GM23338 (cell line): ENCODE data around the gene SLC25A6.
"Not testable (repeated sequence)": the region's sequence is repeated elsewhere in the genome, so short reads cannot be mapped to it uniquely, and the experiment has no call there.

Experiments used
- EZH2 ChIP-seq: fragments of 200-600 bp; sonication (generic); IDR thresholded peaks from one replicate; pipeline ENCODE4 v1.8.0; 2017; ENCODE audit warnings: antibody characterized with exemption, mild to moderate bottlenecking, low read depth; ENCODE audit not compliant: unreplicated experiment
- EZH2phosphoT487 ChIP-seq: fragments of 200-600 bp; sonication (generic); IDR thresholded peaks from one replicate; pipeline ENCODE4 v1.8.1; 2018; ENCODE audit warnings: antibody characterized with exemption; ENCODE audit not compliant: unreplicated experiment
- JUNB ChIP-seq: IDR thresholded peaks from one replicate; pipeline ENCODE4 v1.6.1; 2016; ENCODE audit warnings: antibody characterized with exemption; ENCODE audit not compliant: unreplicated experiment
- POLR2AphosphoS5 ChIP-seq: IDR thresholded peaks from 2 replicates; pipeline ENCODE4 v1.6.1; 2016; ENCODE audit warnings: antibody characterized with exemption, low read depth
- TF ChIP-seq, protein P1 (sequence below), 2 experiments: fragments of 200-600 bp in 1 of 2; sonication (generic) in 1 of 2; conservative IDR thresholded peaks; 2 replicates each; pipeline versions ENCODE4 v1.5.1 to v1.6.1; 2016 to 2017; ENCODE audit warnings: antibody characterized with exemption in 2 of 2, low read depth in 2 of 2, mild to moderate bottlenecking in 2 of 2, moderate library complexity in 1 of 2
- TF ChIP-seq, protein P2 (sequence below): IDR thresholded peaks from one replicate; pipeline ENCODE4 v1.6.1; 2018; ENCODE audit warnings: antibody characterized with exemption; ENCODE audit not compliant: unreplicated experiment
- TF ChIP-seq, protein P3 (sequence below): IDR thresholded peaks from 2 replicates; pipeline ENCODE4 v1.6.1; 2016; ENCODE audit warnings: antibody characterized with exemption

DNA sequence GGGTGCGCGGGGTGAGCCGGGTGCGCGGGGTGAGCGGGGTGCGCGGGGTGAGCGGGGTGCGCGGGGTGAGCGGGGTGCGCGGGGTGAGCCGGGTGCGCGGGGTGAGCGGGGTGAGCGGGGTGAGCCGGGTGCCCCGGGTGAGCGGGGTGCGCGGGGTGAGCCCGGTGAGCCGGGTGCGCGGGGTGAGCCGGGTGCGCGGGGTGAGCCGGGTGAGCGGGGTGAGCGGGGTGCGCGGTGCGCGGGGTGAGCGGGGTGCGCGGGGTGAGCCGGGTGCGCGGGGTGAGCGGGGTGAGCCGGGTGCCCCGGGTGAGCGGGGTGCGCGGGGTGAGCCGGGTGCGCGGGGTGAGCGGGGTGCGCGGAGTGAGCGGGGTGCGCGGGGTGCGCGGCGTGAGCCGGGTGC is 25.6 kb downstream of the SLC25A6 start:
- TF ChIP-seq EZH2phosphoT487, POLR2AphosphoS5, EZH2, JUNB: not testable (repeated sequence)
- TF ChIP-seq, protein P1, sequence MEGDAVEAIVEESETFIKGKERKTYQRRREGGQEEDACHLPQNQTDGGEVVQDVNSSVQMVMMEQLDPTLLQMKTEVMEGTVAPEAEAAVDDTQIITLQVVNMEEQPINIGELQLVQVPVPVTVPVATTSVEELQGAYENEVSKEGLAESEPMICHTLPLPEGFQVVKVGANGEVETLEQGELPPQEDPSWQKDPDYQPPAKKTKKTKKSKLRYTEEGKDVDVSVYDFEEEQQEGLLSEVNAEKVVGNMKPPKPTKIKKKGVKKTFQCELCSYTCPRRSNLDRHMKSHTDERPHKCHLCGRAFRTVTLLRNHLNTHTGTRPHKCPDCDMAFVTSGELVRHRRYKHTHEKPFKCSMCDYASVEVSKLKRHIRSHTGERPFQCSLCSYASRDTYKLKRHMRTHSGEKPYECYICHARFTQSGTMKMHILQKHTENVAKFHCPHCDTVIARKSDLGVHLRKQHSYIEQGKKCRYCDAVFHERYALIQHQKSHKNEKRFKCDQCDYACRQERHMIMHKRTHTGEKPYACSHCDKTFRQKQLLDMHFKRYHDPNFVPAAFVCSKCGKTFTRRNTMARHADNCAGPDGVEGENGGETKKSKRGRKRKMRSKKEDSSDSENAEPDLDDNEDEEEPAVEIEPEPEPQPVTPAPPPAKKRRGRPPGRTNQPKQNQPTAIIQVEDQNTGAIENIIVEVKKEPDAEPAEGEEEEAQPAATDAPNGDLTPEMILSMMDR (conservative IDR thresholded peaks at IDR 0.05; ENCODE audit: low read depth in 2 of 2) = not testable (repeated sequence)
- TF ChIP-seq, protein P2, sequence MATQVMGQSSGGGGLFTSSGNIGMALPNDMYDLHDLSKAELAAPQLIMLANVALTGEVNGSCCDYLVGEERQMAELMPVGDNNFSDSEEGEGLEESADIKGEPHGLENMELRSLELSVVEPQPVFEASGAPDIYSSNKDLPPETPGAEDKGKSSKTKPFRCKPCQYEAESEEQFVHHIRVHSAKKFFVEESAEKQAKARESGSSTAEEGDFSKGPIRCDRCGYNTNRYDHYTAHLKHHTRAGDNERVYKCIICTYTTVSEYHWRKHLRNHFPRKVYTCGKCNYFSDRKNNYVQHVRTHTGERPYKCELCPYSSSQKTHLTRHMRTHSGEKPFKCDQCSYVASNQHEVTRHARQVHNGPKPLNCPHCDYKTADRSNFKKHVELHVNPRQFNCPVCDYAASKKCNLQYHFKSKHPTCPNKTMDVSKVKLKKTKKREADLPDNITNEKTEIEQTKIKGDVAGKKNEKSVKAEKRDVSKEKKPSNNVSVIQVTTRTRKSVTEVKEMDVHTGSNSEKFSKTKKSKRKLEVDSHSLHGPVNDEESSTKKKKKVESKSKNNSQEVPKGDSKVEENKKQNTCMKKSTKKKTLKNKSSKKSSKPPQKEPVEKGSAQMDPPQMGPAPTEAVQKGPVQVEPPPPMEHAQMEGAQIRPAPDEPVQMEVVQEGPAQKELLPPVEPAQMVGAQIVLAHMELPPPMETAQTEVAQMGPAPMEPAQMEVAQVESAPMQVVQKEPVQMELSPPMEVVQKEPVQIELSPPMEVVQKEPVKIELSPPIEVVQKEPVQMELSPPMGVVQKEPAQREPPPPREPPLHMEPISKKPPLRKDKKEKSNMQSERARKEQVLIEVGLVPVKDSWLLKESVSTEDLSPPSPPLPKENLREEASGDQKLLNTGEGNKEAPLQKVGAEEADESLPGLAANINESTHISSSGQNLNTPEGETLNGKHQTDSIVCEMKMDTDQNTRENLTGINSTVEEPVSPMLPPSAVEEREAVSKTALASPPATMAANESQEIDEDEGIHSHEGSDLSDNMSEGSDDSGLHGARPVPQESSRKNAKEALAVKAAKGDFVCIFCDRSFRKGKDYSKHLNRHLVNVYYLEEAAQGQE = not testable (repeated sequence)
- TF ChIP-seq, protein P3, sequence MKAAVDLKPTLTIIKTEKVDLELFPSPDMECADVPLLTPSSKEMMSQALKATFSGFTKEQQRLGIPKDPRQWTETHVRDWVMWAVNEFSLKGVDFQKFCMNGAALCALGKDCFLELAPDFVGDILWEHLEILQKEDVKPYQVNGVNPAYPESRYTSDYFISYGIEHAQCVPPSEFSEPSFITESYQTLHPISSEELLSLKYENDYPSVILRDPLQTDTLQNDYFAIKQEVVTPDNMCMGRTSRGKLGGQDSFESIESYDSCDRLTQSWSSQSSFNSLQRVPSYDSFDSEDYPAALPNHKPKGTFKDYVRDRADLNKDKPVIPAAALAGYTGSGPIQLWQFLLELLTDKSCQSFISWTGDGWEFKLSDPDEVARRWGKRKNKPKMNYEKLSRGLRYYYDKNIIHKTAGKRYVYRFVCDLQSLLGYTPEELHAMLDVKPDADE = not testable (repeated sequence)
